HG03108 (cell line): ENCODE data around the gene PSORS1C1.

Source experiments
- ATAC-seq: cut with Tn5 transposase; IDR thresholded peaks from one replicate; pipeline ENCODE4 v1.9.1; 2021; ENCODE audit warnings: moderate library complexity; ENCODE audit not compliant: unreplicated experiment

PSORS1C1 gene

DNA sequence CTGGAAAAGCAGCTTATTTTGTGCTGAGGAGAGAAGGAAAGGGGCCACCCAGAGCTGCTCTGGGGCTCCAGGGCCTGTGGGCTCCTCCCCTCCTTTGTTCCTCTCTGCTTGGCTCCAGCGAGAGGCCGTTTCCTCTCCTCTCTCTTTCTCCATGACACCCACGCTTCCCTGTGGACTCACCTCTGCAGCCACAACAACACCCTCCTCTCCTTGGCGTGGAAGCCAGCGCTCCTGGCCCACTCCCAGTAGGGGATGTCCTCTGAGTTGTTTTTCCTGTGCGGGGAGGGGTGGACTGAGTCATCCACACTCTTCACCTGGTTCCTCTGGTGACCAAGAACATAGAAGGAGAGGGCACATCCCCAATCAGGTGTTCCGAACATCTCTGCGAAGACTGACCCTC, 10.6 kb downstream of the PSORS1C1 start:
- no peak for ATAC-seq

DNA sequence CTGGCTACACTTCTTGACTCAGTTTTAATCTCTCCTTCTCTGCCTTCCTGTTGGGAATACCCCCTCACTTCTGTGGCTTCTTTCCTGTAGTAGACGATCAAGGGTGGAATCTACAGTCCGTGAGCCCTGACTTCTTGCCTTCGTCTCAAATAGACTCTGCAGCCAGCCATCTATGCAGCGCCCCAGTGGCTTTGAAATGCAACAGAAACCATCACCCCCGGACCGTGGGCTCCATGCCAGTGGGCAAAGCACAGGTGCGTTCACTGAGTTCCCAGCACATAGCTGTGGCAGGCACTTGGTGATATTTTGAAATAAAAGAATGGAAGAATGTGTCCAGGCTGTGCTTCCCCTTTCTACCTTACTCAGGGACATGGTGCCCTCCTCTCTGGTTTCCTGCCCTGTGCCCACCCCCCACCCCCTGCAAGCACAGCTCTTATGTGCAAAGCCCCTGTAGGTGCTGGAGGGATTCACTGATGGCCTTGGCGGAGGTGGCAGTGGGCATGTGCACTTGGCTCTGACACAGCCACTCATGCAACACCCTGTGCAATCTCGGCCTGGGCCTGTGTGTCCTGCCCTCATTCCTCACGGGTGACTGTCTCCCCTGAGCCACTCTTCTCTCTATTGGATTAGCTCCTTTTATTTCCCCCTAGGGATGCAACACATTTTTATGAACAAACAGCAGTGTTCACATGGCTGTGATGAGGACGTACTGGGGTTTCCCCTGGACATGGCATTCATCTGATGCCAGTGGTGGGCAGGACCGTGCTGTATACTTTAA, 11.2 kb downstream of the PSORS1C1 start:
- no peak for ATAC-seq

DNA sequence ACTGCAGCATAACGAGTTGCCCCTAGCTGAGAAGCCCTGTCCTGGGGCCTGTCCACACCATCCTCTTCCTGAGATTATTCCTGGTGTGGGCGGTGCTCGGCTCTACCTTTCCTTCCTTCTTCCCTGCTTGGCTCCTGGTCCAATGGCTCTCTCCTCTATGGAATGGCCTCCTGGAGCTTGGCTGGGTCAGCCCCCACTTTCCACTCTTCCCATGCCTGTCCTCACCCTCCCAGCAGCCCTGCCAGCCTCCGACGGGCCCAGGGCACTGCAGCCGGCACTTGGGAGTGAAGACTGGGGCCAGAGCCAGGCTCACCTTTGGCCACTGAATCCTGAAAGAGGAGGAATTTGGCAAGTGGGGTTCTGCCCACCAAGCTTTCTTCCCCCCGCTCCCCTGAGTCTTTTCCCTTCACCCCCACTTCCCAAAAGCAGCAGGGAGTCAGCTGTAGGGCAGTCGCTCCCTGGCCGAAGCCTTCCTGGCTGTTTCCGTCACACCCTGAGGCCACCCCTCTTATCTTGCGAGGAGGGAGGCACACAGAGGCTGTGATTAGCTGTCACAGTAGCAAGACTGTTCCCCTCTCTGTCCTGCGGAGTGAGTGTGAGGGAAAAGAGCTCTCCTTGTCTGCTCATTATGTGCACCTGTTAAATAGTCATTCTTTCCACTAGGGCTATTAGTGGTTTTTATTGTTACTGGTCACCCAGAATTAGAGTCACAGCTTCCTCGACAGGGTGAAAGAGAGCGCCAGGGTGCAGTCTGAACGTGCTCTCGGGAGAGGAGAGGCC, 12.0 kb downstream of the PSORS1C1 start:
- ATAC-seq = no peak

GRCh38 chr6:31128093-31128676, 13.6 kb downstream of the PSORS1C1 start:
- no peak for ATAC-seq

DNA sequence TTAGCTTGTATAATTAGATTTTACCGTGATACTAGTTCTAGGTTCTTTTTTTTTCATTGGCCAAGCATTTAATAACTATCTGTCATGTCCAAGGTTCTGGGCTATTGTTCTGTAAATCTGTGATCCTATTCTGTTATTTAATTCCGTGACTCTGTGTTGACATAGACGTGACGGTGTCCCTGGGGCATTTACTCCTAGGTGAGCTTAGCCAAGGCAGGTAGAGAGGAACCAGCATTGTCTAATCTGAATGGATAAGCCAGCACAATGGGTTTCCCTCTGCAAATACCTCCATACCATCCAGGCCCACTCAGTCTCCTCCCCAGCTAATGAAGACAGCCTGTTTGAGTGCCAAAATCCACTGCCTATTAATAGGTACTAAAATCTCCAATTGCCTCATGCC, 14.5 kb downstream of the PSORS1C1 start:
- no peak for ATAC-seq

DNA sequence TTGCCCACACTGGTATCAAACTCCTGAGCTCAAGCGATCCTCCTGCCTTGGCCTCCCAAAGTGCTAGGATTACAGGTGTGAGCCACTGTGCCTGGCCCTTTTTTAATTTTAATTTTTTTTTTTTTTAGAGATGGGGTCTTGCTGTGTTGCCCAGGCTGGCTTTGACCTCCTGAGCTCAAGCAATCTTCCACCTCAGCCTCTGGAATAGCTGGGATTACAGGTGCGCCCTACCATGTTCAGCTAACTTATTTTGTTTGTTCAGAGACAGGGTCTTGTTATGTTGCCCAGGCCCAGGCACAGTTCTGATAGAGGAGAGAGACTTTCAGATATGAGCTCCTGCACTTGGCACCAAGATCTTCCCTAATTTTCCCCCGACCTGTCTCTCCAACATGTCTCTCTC, 16.2 kb downstream of the PSORS1C1 start:
- no peak for ATAC-seq

DNA sequence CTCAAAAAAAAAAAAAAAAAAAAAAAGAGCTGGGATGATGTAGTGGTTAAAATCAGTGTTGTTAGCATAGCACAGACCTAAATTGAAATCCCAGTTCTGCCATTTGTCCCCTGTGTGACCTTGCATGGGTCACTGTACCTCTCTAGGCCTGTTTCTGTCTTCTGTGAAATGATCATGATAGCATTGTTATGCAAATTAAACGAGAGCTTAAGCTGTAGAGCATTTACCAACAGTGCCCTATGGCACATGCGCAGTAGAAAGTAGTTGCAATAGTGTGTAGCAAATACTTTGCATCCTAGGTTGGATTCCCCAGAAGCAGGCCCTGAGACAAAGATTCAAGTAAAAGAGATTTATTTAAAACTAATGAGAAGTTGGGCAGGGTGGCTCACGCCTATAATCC, 17.0 kb downstream of the PSORS1C1 start:
- no peak for ATAC-seq

DNA sequence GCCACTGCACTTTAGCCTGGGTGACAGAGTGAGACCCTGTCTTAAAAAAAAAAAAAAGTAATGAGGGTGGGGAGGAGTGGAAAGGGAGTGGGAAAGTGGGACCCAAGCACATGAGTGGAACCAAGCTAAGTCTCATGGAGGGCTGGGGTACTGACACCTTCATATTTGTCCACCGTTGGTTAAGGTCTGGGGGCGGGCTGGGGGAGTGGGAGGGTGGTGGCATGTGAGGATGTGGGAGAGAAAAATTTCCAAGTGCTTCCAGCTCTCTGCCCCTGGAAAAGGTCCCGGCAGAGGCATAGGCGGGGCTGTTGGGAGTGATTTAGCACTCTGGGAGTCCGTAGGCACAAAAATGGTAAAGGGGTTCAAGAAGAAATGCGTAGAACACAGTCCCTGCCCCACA, 18.2 kb downstream of the PSORS1C1 start:
- no peak for ATAC-seq

DNA sequence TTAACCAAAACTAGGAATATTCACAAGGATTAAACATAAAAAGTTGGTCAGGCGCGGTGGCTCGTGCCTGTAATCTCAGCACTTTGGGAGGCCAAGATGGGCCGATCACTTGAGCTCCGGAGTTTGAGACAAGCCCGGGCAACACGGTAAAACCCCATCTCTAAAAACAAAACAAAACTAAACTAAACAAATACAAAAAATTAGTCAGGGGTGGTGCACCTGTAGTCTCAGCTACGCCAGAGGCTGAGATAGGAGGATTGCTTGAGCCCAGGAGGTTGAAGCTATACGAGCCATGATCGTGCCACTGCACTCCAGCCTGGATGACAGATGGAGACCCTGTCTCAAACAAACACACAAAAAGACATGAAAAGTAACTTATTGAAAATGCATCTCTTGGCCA, 21.1 kb downstream of the PSORS1C1 start:
- ATAC-seq = no peak

GRCh38 chr6:31138982-31139381, 24.4 kb downstream of the PSORS1C1 start, which contains the start of gene PSORS1C2:
TSS of gene PSORS1C2 (minus strand) at chr6:31139066. CDS start at chr6:31139026, 40 bp downstream.
- no peak for ATAC-seq

DNA sequence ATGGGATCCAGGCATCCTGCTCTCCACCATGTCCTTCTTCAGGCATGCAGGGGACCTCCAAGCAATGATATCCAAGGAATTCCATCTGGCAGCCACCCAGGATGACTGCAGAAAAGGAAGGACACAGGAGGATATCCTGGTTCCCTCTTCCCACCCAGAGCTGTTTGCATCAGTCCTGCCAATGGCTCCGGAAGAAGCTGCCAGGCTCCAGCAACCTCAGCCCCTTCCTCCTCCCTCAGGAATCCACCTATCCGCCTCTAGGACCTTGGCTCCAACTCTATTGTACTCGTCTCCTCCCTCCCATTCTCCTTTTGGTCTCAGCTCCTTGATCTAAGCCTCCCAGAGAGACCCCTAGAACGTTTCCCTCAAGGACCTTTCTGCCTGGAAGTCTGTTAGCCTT, 25.0 kb downstream of the PSORS1C1 start:
- ATAC-seq = no peak

DNA sequence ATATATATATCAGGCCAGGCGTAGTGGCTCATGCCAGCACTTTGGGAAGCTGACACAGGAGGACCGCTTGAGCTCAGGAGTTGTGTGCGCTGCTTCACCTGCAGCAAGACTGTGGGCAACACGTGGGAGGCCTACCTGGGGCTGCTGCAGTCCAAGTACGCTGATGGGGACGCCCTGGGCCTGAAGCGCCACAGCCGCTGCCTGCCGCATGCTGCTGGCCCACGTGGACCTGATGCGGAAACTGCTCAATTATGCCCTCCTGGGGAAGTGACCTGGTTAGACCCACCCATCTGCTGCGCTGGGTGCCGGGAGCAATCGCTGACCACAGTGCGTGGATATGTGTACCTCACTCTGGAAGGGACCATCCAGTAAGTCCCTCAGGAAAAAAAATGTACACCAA, 26.0 kb downstream of the PSORS1C1 start:
- ATAC-seq = no peak

DNA sequence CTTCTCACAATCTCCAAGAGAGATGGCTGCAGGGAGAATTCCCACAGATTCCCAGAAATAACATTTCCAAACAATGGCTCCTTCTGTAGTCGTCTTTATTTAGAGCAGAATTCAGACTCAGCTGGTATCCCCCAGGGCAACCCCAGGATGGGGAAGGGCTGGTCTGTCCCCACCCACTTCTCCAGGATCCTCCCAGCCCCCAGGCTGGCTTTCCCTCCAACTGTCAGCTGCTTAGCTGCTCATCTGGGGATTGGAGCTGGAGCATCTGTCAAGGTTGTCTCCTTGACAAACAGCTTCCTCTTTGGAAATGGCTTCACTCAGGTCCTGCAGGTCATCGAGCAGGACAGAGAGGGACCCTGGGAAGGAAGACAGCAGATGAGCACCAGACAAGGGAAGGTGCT, 27.8 kb downstream of the PSORS1C1 start:
- ATAC-seq = no peak

- no peak for ATAC-seq
Measured at GRCh38 chr6:31143148-31143547, 28.5 kb downstream of the PSORS1C1 start.

GRCh38 chr6:31144296-31144969, 29.8 kb downstream of the PSORS1C1 start:
- ATAC-seq = no peak

DNA sequence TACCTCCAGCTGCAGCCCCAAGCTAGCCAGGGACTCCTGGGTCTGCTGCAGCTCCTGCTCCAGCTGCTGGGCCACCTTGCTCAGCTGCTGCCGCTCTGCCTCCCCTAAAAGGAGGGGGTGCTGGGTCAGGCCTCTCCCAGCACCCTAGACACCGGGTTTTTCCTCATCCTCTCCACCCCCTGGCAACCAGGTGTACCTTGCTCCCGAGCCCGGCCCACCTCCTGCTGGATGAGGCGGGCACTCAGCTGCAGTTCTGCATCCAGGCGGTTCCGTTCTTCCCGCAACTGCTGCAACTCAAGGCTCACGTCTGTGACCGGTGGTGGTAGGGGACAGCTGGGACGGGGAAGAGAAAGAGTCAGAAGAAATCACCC, 30.4 kb downstream of the PSORS1C1 start:
- ATAC-seq = no peak

- no peak for ATAC-seq
Measured at GRCh38 chr6:31145386-31145785, 30.8 kb downstream of the PSORS1C1 start.

- no peak for ATAC-seq
Measured at GRCh38 chr6:31149827-31150447, 35.3 kb downstream of the PSORS1C1 start.

DNA sequence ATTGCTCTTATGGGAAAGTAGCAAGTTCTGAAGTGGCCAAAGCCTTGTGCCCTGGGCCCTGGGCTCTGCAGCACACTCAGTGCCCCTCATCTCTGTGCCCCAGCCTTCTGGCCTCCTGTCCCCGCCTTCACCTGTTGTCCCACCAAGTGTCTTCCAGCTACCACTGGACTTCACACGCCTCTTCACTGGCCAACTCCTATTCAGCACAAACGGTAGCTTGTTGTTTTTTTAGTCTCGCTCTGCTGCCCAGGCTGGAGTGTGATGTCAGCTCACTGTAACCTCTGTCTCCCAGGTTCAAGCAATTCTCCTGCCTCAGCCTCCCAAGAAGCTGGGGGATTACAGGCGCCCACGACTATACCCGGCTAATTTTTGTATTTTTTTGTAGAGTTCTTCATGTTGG, 38.2 kb downstream of the PSORS1C1 start:
- ATAC-seq = no peak

GRCh38 chr6:31154436-31154835, 39.8 kb downstream of the PSORS1C1 start:
- no peak for ATAC-seq

DNA sequence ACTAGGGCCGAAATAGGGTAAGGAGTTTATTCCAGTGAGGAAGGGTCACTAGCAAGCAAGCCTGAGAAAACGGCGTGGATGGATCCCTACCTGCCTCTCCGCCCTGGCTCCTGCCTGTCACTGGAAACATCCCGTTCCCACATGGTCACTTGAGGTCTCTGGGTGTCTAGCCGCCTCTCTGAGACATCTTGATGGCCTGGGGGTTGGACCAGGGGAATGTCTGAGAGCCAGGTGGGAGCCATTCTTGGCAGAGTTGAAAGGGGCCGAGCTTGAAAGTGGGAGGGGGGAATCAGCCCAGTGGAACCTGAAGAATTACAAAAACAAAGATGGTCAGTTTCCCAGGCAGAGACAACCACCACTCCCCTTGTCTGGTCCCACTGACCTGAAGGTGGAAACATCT, 42.0 kb downstream of the PSORS1C1 start:
- ATAC-seq = no peak
